ENCODE data around the gene SHB. TPM values are rescaled to one million over a fixed set of nuclear protein-coding genes. Genes with fewer than 3 reads are reported as not detected.

SHB gene
- total RNA-seq, 3 donors from 2014 or later, result 2.6 to 4.0 (median 3.4) TPM

- DNase-seq, result no peak
- no peaks in the 10 kb centered on the region for H3K9me3 Mint-ChIP-seq
These were observed 6.9 kb downstream of the SHB start for GRCh38 chr9:38062106-38062497.

GRCh38 chr9:38061326-38061977, 7.6 kb downstream of the SHB start:
- no peak for ATAC-seq
- Mint-ChIP-seq H3K27me3 (ENCODE audit: low read depth) (peaks cover 3% of the 10 kb centered on the region), H3K4me1 (ENCODE audit: low read depth) (no peaks in the 10 kb centered on the region), H3K9me3 (no peaks in the 10 kb centered on the region), H3K36me3 (ENCODE audit: insufficient read depth) (no peaks in the 10 kb centered on the region), H3K4me3 (no peak overlapping the region)
- DNase-seq, result no peak

More at GRCh38 chr9:38062106-38062497, 6.9 kb downstream of the SHB start:
- Mint-ChIP-seq H3K4me3 (no peak overlapping the region), H3K36me3 (ENCODE audit: insufficient read depth) (no peaks in the 10 kb centered on the region), H3K4me1 (ENCODE audit: low read depth) (peaks cover 5% of the 10 kb centered on the region), H3K27me3 (ENCODE audit: low read depth) (peaks cover 6% of the 10 kb centered on the region)
- no peak for ATAC-seq

DNA sequence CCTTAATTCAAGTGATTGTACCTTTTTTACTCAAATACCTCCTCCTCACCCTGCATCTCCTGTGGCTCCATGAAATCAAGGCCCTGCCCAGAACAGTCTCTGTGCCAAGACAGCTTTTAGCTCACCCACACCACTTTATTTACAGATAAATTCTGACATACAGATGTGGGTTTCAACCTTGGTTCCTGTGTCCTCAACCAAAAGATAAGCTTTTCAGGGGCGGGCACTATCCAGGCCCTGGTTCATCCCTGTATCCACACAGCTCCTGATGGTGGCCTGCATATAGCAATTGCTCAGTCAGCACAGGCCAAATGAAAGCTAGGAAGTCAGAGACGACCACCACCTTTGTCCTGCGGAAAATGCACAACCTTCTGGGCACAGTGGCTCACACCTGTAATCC, 8.3 kb downstream of the SHB start:
- H3K4me3 Mint-ChIP-seq, result no peak overlapping the region
- no peaks in the 10 kb centered on the region for H3K4me1 Mint-ChIP-seq (ENCODE audit: low read depth)
- ATAC-seq, result no peak
- no peak for DNase-seq
- H3K27me3 Mint-ChIP-seq (ENCODE audit: low read depth), result peaks cover under 1% of the 10 kb centered on the region
- H3K9me3 Mint-ChIP-seq, result no peaks in the 10 kb centered on the region
- H3K36me3 Mint-ChIP-seq (ENCODE audit: insufficient read depth), result no peaks in the 10 kb centered on the region

DNA sequence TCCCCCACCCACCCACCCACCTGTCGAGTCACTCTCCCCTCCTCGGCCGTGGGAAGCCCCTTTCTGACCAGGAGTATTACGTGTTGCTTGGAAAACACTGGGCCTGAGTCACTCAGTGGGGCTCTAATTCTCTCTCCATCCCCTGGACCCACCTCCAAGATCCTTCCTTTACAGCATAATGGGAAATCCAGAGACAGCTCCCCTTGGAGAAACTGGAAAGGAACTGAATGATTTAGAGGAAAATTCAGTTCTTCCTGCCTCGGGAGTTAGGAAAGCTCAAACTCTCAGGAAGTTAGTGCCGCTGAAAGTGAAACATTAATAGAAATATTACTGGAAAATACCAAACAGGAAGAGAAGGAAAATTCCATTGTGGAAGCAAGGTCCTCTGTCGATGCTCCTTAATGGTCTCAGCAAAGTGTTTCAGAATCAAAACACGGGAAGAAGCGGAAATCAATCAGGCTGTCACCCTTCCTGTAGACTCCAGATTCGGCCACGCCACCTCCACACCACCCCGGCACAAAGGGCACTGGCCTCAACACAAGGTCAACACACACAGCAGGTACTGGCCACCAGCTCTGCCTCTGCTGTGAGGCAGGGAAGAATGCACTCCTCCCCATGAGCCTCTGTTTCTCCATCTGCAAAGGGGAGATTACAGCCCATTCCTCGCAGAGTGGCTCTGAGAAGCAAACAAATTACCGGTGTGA, 9.6 kb downstream of the SHB start:
- ATAC-seq (no peak), DNase-seq (no peak)
- Mint-ChIP-seq H3K36me3 (ENCODE audit: insufficient read depth) (no peaks in the 10 kb centered on the region), H3K27me3 (ENCODE audit: low read depth) (peaks cover 3% of the 10 kb centered on the region), H3K4me3 (no peak overlapping the region), H3K4me1 (ENCODE audit: low read depth) (no peaks in the 10 kb centered on the region), H3K9me3 (no peaks in the 10 kb centered on the region)

- DNase-seq, result no peak
- Mint-ChIP-seq H3K27me3 (ENCODE audit: low read depth) (peaks cover 3% of the 10 kb centered on the region), H3K4me1 (ENCODE audit: low read depth) (no peaks in the 10 kb centered on the region), H3K9me3 (no peaks in the 10 kb centered on the region), H3K36me3 (ENCODE audit: insufficient read depth) (no peaks in the 10 kb centered on the region), H3K4me3 (no peak overlapping the region)
- no peak for ATAC-seq
These were observed 10.4 kb downstream of the SHB start for GRCh38 chr9:38058452-38059232.

- DNase-seq (no peak), ATAC-seq (peak in 1 of 2 donors; percentile 32)
- no peak overlapping the region for H3K4me3 Mint-ChIP-seq
- no peaks in the 10 kb centered on the region for H3K9me3 Mint-ChIP-seq
- H3K36me3 Mint-ChIP-seq (ENCODE audit: insufficient read depth), result no peaks in the 10 kb centered on the region
- no peaks in the 10 kb centered on the region for H3K4me1 Mint-ChIP-seq (ENCODE audit: low read depth)
- peaks cover 3% of the 10 kb centered on the region for H3K27me3 Mint-ChIP-seq (ENCODE audit: low read depth)
These were observed 11.4 kb downstream of the SHB start for GRCh38 chr9:38057416-38058195.

- H3K9me3 Mint-ChIP-seq, result no peaks in the 10 kb centered on the region
- H3K36me3 Mint-ChIP-seq (ENCODE audit: insufficient read depth), result no peaks in the 10 kb centered on the region
- no peaks in the 10 kb centered on the region for H3K4me1 Mint-ChIP-seq (ENCODE audit: low read depth)
- ATAC-seq (no peak), DNase-seq (no peak)
- H3K4me3 Mint-ChIP-seq, result no peak overlapping the region
- H3K27me3 Mint-ChIP-seq (ENCODE audit: low read depth), result peaks cover 3% of the 10 kb centered on the region
These were observed 14.4 kb downstream of the SHB start for GRCh38 chr9:38054653-38055052.

DNA sequence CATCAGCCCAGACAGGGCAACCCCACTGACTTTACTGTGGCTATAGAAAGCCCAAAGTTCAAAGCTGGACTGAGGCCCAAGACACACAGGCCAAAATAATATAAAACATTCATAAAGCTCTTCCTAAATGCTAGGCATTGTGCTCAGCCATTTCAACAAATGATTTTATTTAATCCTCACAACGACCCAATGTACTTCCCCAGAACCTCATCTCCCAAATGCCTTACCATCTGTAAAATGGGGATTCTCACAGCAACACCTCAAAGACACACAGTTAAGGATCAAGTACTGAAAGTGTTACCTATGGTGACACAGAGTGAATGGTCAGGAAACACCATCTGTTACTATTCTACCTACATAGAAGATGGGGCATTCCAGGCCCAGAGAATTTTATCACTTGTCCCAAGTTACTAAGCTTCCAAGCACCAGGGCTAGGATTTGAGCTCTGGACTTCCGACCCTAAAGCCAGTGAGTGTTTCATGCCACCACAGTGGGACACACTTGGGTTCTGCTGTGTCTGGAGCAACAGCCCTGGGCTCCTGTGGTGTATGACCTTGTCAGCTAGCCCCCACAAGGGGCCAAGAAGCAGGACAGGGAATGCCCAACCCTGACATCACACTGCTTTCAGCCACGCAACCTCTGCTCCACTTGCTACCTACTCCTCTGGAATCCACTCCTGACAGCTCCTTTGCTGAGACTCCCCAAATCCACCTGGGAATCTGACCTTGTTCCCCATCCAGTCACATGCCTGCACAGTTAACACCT, 15.1 kb downstream of the SHB start:
- DNase-seq, result no peak
- no peaks in the 10 kb centered on the region for H3K36me3 Mint-ChIP-seq (ENCODE audit: insufficient read depth)
- no peaks in the 10 kb centered on the region for H3K9me3 Mint-ChIP-seq
- peaks cover 3% of the 10 kb centered on the region for H3K27me3 Mint-ChIP-seq (ENCODE audit: low read depth)
- H3K4me3 Mint-ChIP-seq, result no peak overlapping the region
- no peaks in the 10 kb centered on the region for H3K4me1 Mint-ChIP-seq (ENCODE audit: low read depth)
- no peak for ATAC-seq

- ATAC-seq, result no peak
- H3K9me3 Mint-ChIP-seq, result no peaks in the 10 kb centered on the region
- peaks cover 3% of the 10 kb centered on the region for H3K27me3 Mint-ChIP-seq (ENCODE audit: low read depth)
These were observed 17.1 kb downstream of the SHB start for GRCh38 chr9:38051780-38052546.

GRCh38 chr9:38048316-38048969, 20.6 kb downstream of the SHB start:
- Mint-ChIP-seq H3K9me3 (no peaks in the 10 kb centered on the region), H3K4me1 (ENCODE audit: low read depth) (peaks cover 2% of the 10 kb centered on the region), H3K36me3 (ENCODE audit: insufficient read depth) (no peaks in the 10 kb centered on the region), H3K27me3 (ENCODE audit: low read depth) (no peaks in the 10 kb centered on the region), H3K4me3 (no peak overlapping the region)
- ATAC-seq, result no peak
- DNase-seq, result no peak

More at GRCh38 chr9:38051780-38052546, 17.1 kb downstream of the SHB start:
- no peak overlapping the region for H3K4me3 Mint-ChIP-seq
- no peaks in the 10 kb centered on the region for H3K36me3 Mint-ChIP-seq (ENCODE audit: insufficient read depth)
- DNase-seq, result no peak
- H3K4me1 Mint-ChIP-seq (ENCODE audit: low read depth), result peaks cover 2% of the 10 kb centered on the region

DNA sequence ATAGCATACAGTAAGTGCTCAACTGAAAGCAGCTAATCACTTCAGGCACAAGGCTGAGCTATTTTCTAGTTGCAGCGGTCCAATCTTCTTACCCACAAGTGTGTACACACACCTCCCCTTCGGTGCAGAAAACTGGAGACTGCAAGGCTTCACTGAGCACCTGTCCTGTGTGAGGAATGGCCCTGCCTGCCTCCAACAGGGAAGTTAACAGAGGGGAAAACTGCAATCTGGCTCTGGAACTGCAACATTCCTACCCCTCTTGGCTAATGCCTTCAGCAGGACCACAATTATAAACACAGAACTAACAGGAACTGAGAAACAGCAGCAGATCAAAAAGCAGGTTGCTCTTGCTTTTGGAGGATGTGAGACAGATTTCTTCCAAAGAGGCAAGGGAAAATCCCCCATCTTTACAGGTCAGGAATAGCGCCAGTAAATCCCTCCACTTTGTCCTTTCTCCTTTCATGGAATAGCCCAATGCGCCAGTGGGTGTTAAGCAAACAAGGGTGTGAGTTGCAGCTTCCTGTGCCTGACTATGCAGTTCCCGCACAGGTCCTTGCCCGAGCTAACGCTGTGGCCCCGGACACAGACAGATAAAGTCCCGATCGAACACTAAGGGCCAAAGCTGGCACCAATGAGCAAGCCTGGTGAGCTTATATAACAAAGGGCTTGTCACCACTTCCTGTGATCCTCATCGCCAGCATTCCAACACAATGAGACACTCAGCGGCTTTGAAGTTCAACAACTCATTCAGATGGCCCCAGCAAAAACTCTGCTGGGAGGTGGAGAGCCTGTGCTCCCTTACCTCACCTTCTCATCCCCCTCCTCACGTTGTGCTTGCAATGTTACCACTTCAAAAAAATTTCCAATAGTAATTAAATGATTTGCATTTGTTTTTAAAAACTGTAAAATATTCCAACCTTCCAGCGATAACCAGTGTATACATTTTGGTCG, 21.5 kb downstream of the SHB start:
- ATAC-seq (no peak), DNase-seq (no peak)
- H3K36me3 Mint-ChIP-seq (ENCODE audit: insufficient read depth), result no peaks in the 10 kb centered on the region
- H3K4me3 Mint-ChIP-seq, result no peak overlapping the region
- H3K27me3 Mint-ChIP-seq (ENCODE audit: low read depth), result no peaks in the 10 kb centered on the region
- no peaks in the 10 kb centered on the region for H3K9me3 Mint-ChIP-seq
- H3K4me1 Mint-ChIP-seq (ENCODE audit: low read depth), result peaks cover 2% of the 10 kb centered on the region
